Measurements from ENCODE around the gene BTRC.
"Not testable (repeated sequence)": the region's sequence is repeated elsewhere in the genome, so short reads cannot be mapped to it uniquely, and the experiment has no call there.

Gene BTRC

DNA sequence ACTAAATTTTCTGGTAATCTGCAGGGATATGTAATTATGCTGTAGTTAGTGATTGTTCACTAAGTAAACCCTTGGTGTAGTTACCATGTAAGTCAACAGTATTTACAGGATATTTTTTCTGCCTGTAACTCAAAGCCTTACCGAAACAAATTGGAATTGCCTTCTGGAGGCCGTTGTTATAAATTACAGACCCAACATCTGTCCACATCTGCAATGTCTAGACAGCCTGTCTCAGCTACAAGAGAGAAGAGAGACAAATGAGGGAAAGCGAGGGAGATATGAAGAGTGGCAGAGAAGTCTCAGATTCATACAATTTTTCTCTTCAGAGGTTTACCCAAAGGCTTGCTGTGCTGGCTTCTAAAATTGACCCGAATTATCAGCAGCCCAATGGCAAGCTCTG is 23.7 kb upstream of the BTRC start:
- no peak for DNase-seq
- Mint-ChIP-seq H3K36me3 (ENCODE audit: low read depth) (no peaks in the 10 kb centered on the region), H3K4me3 (no peak overlapping the region), H3K9me3 (no peaks in the 10 kb centered on the region), H3K27ac (no peak overlapping the region), H3K27me3 (peaks cover 22% of the 10 kb centered on the region), H3K4me1 (ENCODE audit: low read depth) (no peaks in the 10 kb centered on the region)

DNA sequence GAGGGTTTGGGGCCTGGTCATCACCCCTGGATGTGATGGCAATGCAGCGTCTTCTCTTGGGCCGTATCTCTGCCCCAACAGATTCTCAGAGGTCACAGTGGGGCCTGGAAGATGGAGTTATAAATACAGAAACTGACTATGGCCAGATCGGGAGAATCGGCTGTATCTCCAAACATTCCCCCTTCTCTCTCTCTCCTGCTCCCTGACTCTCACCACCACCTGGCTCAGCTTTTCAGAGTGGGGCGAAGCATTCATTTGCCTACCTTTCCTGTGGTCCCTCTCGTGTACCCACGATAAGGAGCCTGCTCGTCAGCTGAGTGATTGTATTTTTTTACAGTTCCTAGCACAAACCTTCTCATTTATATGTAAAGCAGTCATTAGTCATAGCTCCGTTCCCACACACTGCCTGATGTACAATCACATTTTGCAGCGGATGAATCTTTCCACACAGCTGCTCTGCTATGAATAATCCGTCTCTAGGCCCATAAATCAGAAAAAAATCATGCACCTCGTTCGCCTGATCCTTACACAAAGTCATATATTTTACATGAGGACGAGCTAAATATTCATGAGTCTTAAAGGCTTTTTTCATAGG is 23.2 kb upstream of the BTRC start:
- H3K4me1 Mint-ChIP-seq (ENCODE audit: low read depth) = no peaks in the 10 kb centered on the region
- no peak overlapping the region for H3K4me3 Mint-ChIP-seq
- DNase-seq = no peak
- no peak overlapping the region for H3K27ac Mint-ChIP-seq
- H3K36me3 Mint-ChIP-seq (ENCODE audit: low read depth) = no peaks in the 10 kb centered on the region
- no peaks in the 10 kb centered on the region for H3K9me3 Mint-ChIP-seq
- H3K27me3 Mint-ChIP-seq = peaks cover 17% of the 10 kb centered on the region

DNA sequence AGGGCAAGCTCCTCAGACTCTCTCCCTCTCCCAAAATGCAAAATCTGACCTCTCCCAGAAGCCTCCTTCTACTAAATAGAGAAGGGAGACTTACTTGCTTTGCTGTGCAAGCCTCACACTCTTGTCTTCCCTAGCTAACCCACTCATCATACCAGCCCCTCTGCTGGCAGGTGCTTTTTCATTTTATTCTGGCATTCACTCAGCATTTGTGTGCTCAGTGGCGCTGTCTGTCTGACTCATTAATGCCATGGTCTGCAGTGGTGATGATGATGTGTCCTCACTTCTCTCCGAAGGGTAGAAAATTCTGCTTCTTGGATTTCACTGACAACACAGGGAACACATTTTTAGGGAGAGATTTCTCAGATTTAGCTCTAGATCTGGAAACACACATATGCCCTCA is 22.0 kb upstream of the BTRC start:
- peaks cover 7% of the 10 kb centered on the region for H3K27me3 Mint-ChIP-seq
- no peaks in the 10 kb centered on the region for H3K9me3 Mint-ChIP-seq
- H3K4me3 Mint-ChIP-seq = no peak overlapping the region
- no peaks in the 10 kb centered on the region for H3K4me1 Mint-ChIP-seq (ENCODE audit: low read depth)
- H3K27ac Mint-ChIP-seq = no peak overlapping the region
- no peak for DNase-seq
- H3K36me3 Mint-ChIP-seq (ENCODE audit: low read depth) = no peaks in the 10 kb centered on the region

DNA sequence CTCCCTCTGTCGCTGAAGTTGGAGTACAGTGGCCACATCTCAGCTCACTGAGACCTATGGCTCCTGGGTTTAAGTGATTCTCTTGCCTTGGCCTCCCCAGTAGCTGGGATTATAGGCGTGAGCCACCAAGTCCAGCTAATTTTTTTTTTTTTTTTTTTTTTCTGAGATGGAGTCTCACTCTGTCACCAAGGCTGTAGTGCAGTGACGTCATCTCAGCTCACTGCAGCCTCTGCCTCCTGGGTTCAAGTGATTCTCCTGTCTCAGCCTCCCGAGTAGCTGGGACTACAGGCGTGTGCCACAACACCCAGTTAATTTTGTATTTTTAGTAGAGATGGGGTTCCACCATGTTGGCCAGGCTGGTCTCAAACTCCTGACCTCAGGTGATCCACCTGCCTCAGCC is 19.7 kb upstream of the BTRC start:
- not testable (repeated sequence) for H3K27me3 Mint-ChIP-seq; H3K36me3 Mint-ChIP-seq (ENCODE audit: low read depth); H3K27ac Mint-ChIP-seq; H3K4me3 Mint-ChIP-seq; DNase-seq; H3K9me3 Mint-ChIP-seq; H3K4me1 Mint-ChIP-seq (ENCODE audit: low read depth)

DNA sequence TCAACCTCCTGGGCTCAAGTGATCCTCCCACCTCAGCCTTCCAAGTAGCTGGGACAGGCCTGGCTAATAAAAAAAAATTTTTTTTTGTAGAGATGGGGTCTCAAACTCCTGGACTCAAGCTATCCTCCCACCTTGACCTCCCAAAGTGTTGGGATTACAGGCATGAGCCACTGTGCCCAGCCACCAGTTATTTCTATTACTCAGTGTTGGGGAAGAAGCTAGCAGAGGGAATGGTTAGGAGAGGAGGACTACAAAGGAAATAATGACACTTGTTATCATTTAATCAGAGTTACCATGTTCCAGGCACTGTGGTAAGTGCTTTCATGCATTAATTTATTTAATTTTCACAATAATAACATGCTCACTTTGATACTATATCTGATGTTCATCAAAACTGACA is 17.6 kb upstream of the BTRC start:
- no peaks in the 10 kb centered on the region for H3K9me3 Mint-ChIP-seq
- peaks cover 3% of the 10 kb centered on the region for H3K27me3 Mint-ChIP-seq
- H3K27ac Mint-ChIP-seq = no peak overlapping the region
- no peaks in the 10 kb centered on the region for H3K4me1 Mint-ChIP-seq (ENCODE audit: low read depth)
- no peak for DNase-seq
- no peak overlapping the region for H3K4me3 Mint-ChIP-seq
- H3K36me3 Mint-ChIP-seq (ENCODE audit: low read depth) = no peaks in the 10 kb centered on the region

DNA sequence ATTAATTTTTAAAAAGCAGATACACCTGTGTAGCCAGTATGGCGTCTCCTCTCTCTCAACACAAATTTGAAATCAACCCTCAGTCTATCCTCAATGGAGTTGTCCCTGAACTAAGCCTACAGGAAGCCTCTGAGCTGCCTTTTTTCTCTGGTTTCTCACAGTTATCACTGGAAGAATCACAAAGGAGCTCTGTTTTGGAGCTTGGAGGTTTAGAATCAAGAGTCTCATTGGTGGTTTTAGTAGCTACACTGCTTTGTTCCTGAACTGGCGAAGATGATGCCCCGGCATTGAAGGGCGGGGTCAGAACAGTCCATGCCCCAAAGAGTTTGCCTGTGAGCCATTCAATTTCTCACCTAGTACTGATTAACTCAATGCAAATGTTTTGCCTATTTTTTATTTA is 16.1 kb upstream of the BTRC start:
- H3K27me3 Mint-ChIP-seq = peaks cover 2% of the 10 kb centered on the region
- H3K27ac Mint-ChIP-seq = no peak overlapping the region
- H3K4me1 Mint-ChIP-seq (ENCODE audit: low read depth) = no peaks in the 10 kb centered on the region
- DNase-seq = no peak
- no peaks in the 10 kb centered on the region for H3K36me3 Mint-ChIP-seq (ENCODE audit: low read depth)
- H3K9me3 Mint-ChIP-seq = no peaks in the 10 kb centered on the region
- H3K4me3 Mint-ChIP-seq = no peak overlapping the region

DNA sequence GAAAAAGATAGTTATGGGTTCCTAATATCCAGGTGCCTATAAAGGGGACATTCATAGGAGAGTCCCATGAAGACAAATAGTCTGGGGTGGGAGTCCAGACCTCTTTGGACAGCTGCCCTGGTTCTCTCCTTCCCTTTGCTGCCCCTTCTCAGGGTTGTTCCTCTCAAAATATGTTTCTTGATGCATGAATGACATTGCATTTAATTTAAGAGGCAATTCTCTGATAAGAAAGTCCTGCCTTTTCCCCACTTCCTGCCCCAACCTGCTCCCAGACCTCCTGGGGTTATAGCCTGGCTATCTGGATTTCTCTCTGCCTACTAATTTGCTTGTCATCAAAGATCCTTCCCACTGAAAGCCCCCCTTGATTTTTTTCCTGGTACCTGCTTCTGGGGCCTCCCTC is 12.5 kb upstream of the BTRC start:
- no peaks in the 10 kb centered on the region for H3K27me3 Mint-ChIP-seq
- no peaks in the 10 kb centered on the region for H3K4me1 Mint-ChIP-seq (ENCODE audit: low read depth)
- H3K9me3 Mint-ChIP-seq = no peaks in the 10 kb centered on the region
- no peaks in the 10 kb centered on the region for H3K36me3 Mint-ChIP-seq (ENCODE audit: low read depth)
- no peak for DNase-seq
- no peak overlapping the region for H3K4me3 Mint-ChIP-seq
- H3K27ac Mint-ChIP-seq = no peak overlapping the region

DNA sequence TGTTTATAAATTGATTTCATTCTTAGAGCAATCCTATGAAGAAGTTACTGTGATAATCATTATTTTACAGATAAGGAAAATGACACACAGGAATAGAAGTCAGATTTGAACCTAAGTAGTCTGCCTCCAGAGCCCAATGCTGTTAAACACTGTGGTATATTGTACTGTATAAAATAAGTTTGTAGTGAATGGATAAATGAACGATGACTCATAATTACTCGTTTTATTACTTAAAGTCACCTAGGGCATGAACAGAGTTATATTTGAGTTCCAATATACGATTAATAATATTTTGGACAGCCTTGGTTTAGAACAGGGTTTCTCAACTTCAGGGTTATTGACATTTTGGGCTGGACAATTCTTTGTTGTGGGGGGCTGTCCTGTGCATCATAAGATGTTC is 7.8 kb upstream of the BTRC start:
- H3K36me3 Mint-ChIP-seq (ENCODE audit: low read depth) = no peaks in the 10 kb centered on the region

DNA sequence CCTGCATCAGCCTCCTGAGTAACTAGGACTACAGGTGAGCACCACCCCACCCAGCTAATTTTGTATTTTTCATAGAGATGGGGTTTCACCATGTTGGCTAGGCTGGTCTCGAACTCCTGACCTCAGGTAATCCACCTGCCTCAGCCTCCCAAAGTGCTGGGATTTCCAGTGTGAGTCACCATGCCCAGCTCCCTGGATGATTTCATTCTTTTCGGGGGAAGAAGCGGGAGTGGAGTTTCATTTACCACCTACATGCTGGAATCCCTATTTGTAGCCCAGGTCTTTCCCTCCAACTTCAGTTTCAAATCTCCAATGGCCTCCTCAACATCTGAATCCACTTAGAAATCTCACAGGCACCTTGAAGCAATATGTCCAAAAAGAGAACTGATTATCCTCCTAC is 2.9 kb upstream of the BTRC start:
- H3K36me3 Mint-ChIP-seq (ENCODE audit: low read depth) = peaks cover 10% of the 10 kb centered on the region
- no peak for DNase-seq
- no peak overlapping the region for H3K4me3 Mint-ChIP-seq
- H3K27me3 Mint-ChIP-seq = peaks cover 15% of the 10 kb centered on the region
- H3K4me1 Mint-ChIP-seq (ENCODE audit: low read depth) = peaks cover 20% of the 10 kb centered on the region
- no peak overlapping the region for H3K27ac Mint-ChIP-seq
- no peaks in the 10 kb centered on the region for H3K9me3 Mint-ChIP-seq

More for the DNA sequence above, 7.8 kb upstream of the BTRC start:
- DNase-seq = no peak
- no peak overlapping the region for H3K4me3 Mint-ChIP-seq
- no peak overlapping the region for H3K27ac Mint-ChIP-seq
- no peaks in the 10 kb centered on the region for H3K4me1 Mint-ChIP-seq (ENCODE audit: low read depth)
- peaks cover 13% of the 10 kb centered on the region for H3K27me3 Mint-ChIP-seq
- no peaks in the 10 kb centered on the region for H3K9me3 Mint-ChIP-seq

DNA sequence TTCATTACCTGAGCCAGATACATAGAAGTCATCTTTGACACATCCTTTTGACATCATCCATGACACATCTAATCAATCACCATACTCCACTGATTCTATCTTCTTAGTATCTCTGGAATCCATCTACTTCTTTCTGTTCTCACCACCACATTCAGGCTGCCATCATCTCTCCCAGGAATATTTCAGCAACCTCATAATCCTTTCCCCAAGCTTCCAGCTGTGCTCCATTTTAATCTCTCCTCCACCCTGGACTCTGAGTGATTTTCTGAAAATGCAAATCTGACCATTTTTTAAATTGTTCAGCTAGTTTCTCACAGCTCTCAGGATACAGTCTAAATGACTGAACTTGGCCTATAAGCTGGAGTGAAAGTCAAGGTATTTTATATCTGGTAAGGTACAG is 2.5 kb upstream of the BTRC start:
- Mint-ChIP-seq H3K9me3 (no peaks in the 10 kb centered on the region), H3K27ac (no peak overlapping the region), H3K36me3 (ENCODE audit: low read depth) (peaks cover 13% of the 10 kb centered on the region), H3K4me3 (no peak overlapping the region), H3K4me1 (ENCODE audit: low read depth) (peaks cover 23% of the 10 kb centered on the region), H3K27me3 (peaks cover 15% of the 10 kb centered on the region)
- no peak for DNase-seq

DNA sequence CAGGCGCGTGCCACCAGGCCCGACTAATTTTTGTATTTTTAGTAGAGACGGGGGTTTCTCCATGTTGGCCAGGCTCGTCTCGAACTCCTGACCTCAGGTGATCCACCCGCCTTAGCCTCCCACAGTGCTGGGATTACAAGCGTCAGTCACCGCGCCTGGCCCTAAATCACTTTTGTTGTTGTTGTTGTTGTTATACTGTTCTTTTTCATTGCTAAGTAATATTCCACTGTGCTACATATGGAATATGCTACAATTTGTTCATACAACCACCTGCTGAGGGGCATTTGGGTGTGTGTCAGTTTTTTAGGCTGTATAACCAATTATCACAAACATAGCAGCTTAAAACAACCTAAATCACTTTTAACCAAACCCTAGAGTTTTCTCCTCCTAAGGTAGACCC is 1.1 kb upstream of the BTRC start:
- peaks cover 26% of the 10 kb centered on the region for H3K4me1 Mint-ChIP-seq (ENCODE audit: low read depth)
- peaks cover 15% of the 10 kb centered on the region for H3K27me3 Mint-ChIP-seq

DNA sequence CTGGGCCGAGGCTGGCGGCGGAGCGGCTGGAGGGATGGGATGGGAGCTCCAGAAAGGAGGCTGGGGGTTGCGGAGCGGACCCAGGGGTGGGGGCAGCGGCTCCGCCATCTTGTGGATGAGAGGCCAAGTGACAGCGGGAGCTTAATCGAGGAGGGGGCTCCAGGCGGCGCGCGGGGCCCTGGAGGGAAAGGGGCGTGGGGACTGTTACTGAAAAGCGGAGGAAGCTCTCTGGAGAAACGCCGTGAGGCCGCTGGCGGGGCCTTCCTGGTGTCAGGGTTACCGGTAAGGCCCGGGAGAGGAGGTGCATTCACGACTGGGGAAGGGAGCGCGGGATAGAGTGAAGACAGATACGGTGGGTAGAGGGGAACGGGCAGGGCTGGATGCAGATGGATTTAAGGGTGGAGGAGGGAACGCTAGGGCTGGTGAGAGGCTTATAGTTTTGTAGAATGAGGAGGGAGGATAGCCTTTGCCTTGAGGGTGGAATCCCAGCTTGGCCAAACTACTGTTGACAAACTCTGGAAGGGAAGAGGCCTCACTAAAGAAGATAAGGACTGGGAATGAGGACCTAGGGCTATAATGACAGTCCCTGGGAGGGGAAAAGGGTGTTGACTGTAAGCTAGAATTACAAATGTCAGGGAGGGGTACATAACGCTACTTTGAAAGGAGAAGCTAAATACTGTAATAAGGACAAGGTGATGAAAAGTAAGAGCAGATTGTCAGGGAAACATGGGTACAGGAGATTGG is 535 bp downstream of the BTRC start:
- Mint-ChIP-seq H3K9me3 (no peaks in the 10 kb centered on the region), H3K27me3 (peaks cover 9% of the 10 kb centered on the region)

More for the DNA sequence above, 1.1 kb upstream of the BTRC start:
- not testable (repeated sequence) for H3K9me3 Mint-ChIP-seq, H3K27ac Mint-ChIP-seq, DNase-seq, H3K4me3 Mint-ChIP-seq
- peaks cover 23% of the 10 kb centered on the region for H3K36me3 Mint-ChIP-seq (ENCODE audit: low read depth)

DNA sequence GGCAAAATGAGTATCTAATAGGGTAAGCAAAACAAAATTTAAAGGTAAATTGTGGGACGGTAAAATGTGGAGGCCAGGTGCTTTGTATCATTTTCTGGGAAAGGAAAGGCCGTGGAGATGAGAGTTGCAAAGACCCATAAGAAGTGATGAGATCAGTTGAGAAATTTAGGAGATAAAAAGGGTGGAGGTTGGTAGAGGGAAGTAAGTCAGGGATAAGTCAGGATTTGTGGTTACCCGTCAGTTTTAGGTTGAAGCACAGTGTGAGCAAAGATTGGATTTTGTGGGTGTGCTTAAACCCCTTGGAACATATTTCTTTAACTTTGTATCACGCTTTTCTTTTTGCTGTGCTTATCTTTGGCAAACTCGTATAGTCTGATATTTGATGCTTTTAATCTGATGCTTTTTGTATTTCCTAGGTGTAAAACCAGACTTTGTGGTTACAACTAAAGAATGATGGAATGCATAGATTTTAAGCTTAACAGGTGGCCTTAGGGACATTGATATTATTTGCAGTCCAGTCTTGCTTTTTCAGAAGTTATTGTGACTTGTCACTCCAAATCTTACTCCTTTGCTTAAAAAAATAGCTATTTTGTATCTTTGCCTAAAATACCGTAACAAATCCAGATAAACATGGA is 1.2 kb downstream of the BTRC start:
- no peak for DNase-seq
- H3K4me1 Mint-ChIP-seq (ENCODE audit: low read depth) = peaks cover 33% of the 10 kb centered on the region
- H3K9me3 Mint-ChIP-seq = no peaks in the 10 kb centered on the region
- peaks cover 8% of the 10 kb centered on the region for H3K27me3 Mint-ChIP-seq
- peaks cover 25% of the 10 kb centered on the region for H3K36me3 Mint-ChIP-seq (ENCODE audit: low read depth)
- H3K4me3 Mint-ChIP-seq = peak overlapping the region; percentile 91
- H3K27ac Mint-ChIP-seq = peak overlapping the region; percentile 98

More for the DNA sequence above, 535 bp downstream of the BTRC start:
- peaks cover 33% of the 10 kb centered on the region for H3K4me1 Mint-ChIP-seq (ENCODE audit: low read depth)
- H3K36me3 Mint-ChIP-seq (ENCODE audit: low read depth) = peaks cover 25% of the 10 kb centered on the region
- peak overlapping the region; percentile 91 for H3K4me3 Mint-ChIP-seq
- DNase-seq = no peak
- H3K27ac Mint-ChIP-seq = peak overlapping the region; percentile 98

DNA sequence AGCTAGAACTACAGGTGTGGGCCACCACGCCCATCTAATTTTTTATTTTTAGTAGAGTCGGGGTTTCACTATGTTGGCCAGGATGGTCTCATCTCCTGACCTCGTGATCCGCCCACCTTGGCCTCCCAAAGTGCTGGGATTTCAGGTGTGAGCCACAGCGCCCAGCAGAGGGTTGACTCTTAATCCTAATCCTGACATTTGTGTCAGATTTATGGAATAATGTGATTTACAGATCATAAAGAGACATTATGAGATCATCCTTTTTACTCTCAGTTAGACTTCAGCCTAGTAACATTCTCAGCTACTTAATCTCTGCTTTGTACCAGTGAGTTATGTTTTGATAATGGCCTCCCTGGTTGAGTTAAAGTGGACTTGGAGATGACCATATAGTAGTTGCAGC is 2.2 kb downstream of the BTRC start:
- no peaks in the 10 kb centered on the region for H3K9me3 Mint-ChIP-seq
- DNase-seq = no peak
- peaks cover 25% of the 10 kb centered on the region for H3K36me3 Mint-ChIP-seq (ENCODE audit: low read depth)
- peaks cover 33% of the 10 kb centered on the region for H3K4me1 Mint-ChIP-seq (ENCODE audit: low read depth)
- peaks cover 3% of the 10 kb centered on the region for H3K27me3 Mint-ChIP-seq
- peak overlapping the region; percentile 33 for H3K27ac Mint-ChIP-seq
- H3K4me3 Mint-ChIP-seq = no peak overlapping the region

DNA sequence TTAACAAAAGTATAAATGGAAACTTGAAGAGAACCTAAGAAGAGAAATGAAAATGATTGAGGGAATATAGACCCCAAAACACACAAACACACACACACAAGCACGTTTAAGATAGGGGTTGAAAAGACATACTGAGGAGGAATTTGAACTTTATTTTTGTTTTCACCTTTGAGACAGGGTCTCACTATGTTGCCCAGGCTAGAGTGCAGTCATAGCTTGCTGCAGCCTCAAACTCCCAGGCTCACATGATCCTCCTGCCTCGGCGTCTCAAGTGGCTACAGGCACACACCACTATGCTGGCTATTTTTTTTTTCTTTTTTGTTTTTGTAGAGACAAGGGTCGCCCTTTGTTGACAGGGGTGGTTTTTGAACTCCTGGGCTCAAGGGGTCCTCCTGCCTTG is 4.0 kb downstream of the BTRC start:
- H3K36me3 Mint-ChIP-seq (ENCODE audit: low read depth) = peaks cover 31% of the 10 kb centered on the region
- H3K9me3 Mint-ChIP-seq = no peaks in the 10 kb centered on the region
- peaks cover 33% of the 10 kb centered on the region for H3K4me1 Mint-ChIP-seq (ENCODE audit: low read depth)
- no peak for DNase-seq
- H3K4me3 Mint-ChIP-seq = no peak overlapping the region
- H3K27me3 Mint-ChIP-seq = peaks cover 3% of the 10 kb centered on the region
- H3K27ac Mint-ChIP-seq = no peak overlapping the region
